KOPT-K1 (cell line): ENCODE measurements around the gene CSNK1D.

Source experiments
- H3K27ac ChIP-seq: fragments of 200-600 bp; sonication (generic); 2 replicates; pipeline ENCODE4 v1.5.1; 2016; ENCODE audit warnings: antibody characterized with exemption, mild to moderate bottlenecking, low read depth, low read length; ENCODE audit not compliant: poor library complexity, severe bottlenecking
- H3K36me3 ChIP-seq: fragments of 200-600 bp; sonication (generic); 2 replicates; pipeline ENCODE4 v1.5.1; 2017; ENCODE audit warnings: antibody characterized with exemption, mild to moderate bottlenecking, low read length, moderate library complexity; ENCODE audit not compliant: insufficient read depth
- H3K9me3 ChIP-seq: fragments of 200-600 bp; sonication (generic); 2 replicates; pipeline ENCODE4 v1.5.1; 2017; ENCODE audit warnings: antibody characterized with exemption, low read length, mild to moderate bottlenecking; ENCODE audit not compliant: insufficient read depth, poor library complexity, severe bottlenecking

Gene CSNK1D

GRCh38 chr17:82314727-82315605 is 41.5 kb upstream of the CSNK1D start:
- Histone ChIP-seq H3K27ac (peak overlapping the region; percentile 80), H3K36me3 (peaks cover 22% of the 10 kb centered on the region; the same call in 1 of the 2 replicates), H3K9me3 (peaks cover 6% of the 10 kb centered on the region)

- Histone ChIP-seq H3K27ac (no peak overlapping the region), H3K36me3 (peaks cover 22% of the 10 kb centered on the region; the same call in 1 of the 2 replicates), H3K9me3 (peaks cover 5% of the 10 kb centered on the region)
Measured at GRCh38 chr17:82314012-82314726, 40.7 kb upstream of the CSNK1D start.

- Histone ChIP-seq H3K9me3 (no peaks in the 10 kb centered on the region), H3K27ac (no peak overlapping the region), H3K36me3 (peaks cover 22% of the 10 kb centered on the region; the same call in 1 of the 2 replicates)
Measured at GRCh38 chr17:82313195-82314011, 39.9 kb upstream of the CSNK1D start.

- H3K9me3 ChIP-seq, result no peaks in the 10 kb centered on the region
- H3K36me3 ChIP-seq, result peaks cover 22% of the 10 kb centered on the region; the same call in 1 of the 2 replicates
- no peak overlapping the region for H3K27ac ChIP-seq
Measured at GRCh38 chr17:82311971-82312370, 38.5 kb upstream of the CSNK1D start.

GRCh38 chr17:82310877-82311276 is 37.4 kb upstream of the CSNK1D start:
- Histone ChIP-seq H3K36me3 (peaks cover 22% of the 10 kb centered on the region; the same call in 1 of the 2 replicates), H3K27ac (no peak overlapping the region), H3K9me3 (no peaks in the 10 kb centered on the region)

GRCh38 chr17:82309656-82310570 is 36.4 kb upstream of the CSNK1D start:
- Histone ChIP-seq H3K27ac (no peak overlapping the region), H3K36me3 (peaks cover 18% of the 10 kb centered on the region; the same call in 1 of the 2 replicates), H3K9me3 (no peaks in the 10 kb centered on the region)

- Histone ChIP-seq H3K36me3 (no peaks in the 10 kb centered on the region), H3K27ac (peak overlapping the region; percentile 80), H3K9me3 (no peaks in the 10 kb centered on the region)
Measured at GRCh38 chr17:82305727-82306300, 32.3 kb upstream of the CSNK1D start.

- Histone ChIP-seq H3K36me3 (no peaks in the 10 kb centered on the region), H3K9me3 (no peaks in the 10 kb centered on the region), H3K27ac (peak overlapping the region; percentile 80)
Measured at GRCh38 chr17:82304826-82305726, 31.6 kb upstream of the CSNK1D start.

- Histone ChIP-seq H3K9me3 (no peaks in the 10 kb centered on the region), H3K27ac (peak overlapping the region; percentile 80), H3K36me3 (no peaks in the 10 kb centered on the region)
Measured at GRCh38 chr17:82303944-82304808, 30.7 kb upstream of the CSNK1D start.

- H3K9me3 ChIP-seq, result no peaks in the 10 kb centered on the region
- no peaks in the 10 kb centered on the region for H3K36me3 ChIP-seq
- peak overlapping the region; percentile 80 for H3K27ac ChIP-seq
Measured at GRCh38 chr17:82302991-82303943, 29.8 kb upstream of the CSNK1D start.

- Histone ChIP-seq H3K9me3 (no peaks in the 10 kb centered on the region), H3K36me3 (no peaks in the 10 kb centered on the region), H3K27ac (peak overlapping the region; percentile 80)
Measured at GRCh38 chr17:82302568-82302963, 29.1 kb upstream of the CSNK1D start.
